HG03159 (cell line): ENCODE results near the gene PREX1.

Experiments
- ATAC-seq: cut with Tn5 transposase; IDR thresholded peaks from one replicate; pipeline ENCODE4 v1.9.1; 2021; ENCODE audit warnings: mild to moderate bottlenecking, moderate library complexity; ENCODE audit not compliant: unreplicated experiment

Gene PREX1

GRCh38 chr20:48629069-48629959 lies 198.5 kb downstream of the PREX1 start:
- ATAC-seq = no peak

- no peak for ATAC-seq
Observed at GRCh38 chr20:48627737-48628128, 200.1 kb downstream of the PREX1 start.

DNA sequence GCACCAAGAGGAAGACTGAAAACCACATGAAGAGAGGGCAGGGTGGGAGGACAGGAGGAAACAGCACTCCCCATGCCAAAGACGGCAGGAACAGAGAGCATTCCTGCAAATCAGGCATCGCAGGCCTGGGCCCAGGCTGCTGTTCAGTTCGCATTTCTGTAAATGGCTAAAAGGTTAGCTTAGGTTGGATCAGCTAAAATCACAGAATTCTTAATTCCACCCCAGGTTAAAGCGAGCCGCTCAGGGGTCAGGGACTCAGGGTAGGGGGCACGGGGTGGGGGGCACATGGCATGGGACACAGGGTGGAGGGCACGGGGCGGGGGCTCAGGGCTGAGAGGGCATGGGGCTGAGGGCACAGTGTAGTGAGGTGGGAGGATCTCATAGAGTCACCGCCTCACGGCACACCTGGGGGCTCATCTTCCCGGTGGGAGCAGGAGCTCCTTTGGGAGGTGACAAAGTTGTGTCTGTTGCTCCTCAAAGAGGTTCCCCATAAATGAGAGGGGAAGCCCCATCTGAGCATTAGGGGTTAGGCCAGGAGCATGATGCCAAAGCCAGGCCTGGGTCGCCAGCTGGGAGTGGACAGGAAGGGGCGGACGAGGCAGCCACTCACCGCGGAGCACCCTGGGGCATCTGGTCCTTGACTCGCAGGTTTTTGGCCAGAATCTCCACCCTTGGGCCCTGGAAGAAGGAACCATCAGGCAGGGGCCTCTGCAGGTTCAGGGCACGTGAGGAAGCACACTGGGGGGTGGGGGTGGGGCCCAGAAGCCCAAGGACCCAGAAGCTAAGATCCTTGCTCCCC lies 200.7 kb downstream of the PREX1 start:
- ATAC-seq = no peak

DNA sequence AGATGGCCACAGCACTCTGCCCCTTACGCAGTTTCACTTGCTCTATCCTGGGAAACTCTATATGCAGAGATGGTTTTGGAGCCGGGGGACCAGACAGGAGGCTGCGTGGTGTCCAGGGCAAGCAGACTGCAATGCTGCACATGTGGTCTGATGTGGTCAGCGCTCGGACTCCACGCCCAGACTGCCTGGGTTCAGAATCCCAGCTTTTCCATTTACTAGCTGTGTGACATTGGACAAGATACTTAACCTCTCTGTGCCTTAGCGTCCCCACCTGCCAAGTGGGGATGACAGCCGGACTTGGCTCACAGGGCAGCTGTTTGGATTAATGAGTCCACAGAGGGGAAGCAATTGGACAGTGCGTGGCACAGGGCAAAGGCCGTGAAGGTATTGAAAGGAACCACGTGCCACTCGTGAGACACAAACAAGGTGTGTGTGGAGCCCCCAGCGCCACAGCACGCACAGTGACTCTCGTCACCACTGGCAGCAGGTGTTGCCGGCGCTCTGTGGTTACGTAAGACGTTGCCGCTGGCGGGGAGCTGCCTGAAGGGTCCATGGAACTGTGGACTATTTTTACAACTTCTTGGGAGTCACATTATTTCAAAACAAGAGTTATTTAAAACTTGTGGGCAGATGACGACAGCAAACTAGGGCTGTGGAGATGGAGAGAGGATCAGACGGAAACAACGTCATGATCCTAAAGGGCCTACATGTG lies 201.4 kb downstream of the PREX1 start:
- no peak for ATAC-seq

GRCh38 chr20:48625136-48625900 lies 202.5 kb downstream of the PREX1 start:
- ATAC-seq = no peak

- ATAC-seq = no peak
Observed at GRCh38 chr20:48624315-48625020, 203.3 kb downstream of the PREX1 start.

GRCh38 chr20:48623906-48624265 lies 203.9 kb downstream of the PREX1 start:
- ATAC-seq = no peak

GRCh38 chr20:48623176-48623905 lies 204.5 kb downstream of the PREX1 start:
- no peak for ATAC-seq

DNA sequence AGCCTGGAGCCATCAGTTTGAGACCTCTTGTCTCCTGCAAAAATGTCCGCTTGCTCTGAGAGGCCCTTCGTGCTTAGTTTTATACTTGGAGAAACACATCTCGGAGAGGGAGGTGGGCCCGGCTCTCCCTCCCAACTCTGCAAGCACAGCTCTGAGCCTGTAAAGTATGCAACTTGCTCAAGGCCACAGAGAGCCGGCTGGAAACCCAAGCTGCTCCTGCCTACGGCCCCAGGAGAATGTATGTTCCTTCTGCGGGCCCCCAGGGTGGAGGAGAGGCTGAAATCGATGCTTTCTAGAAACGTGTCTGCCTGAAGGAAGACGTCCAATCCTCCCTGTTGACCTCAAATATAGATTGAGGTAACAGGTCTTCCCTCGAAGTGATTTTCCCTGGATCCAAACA lies 205.4 kb downstream of the PREX1 start:
- ATAC-seq = no peak

DNA sequence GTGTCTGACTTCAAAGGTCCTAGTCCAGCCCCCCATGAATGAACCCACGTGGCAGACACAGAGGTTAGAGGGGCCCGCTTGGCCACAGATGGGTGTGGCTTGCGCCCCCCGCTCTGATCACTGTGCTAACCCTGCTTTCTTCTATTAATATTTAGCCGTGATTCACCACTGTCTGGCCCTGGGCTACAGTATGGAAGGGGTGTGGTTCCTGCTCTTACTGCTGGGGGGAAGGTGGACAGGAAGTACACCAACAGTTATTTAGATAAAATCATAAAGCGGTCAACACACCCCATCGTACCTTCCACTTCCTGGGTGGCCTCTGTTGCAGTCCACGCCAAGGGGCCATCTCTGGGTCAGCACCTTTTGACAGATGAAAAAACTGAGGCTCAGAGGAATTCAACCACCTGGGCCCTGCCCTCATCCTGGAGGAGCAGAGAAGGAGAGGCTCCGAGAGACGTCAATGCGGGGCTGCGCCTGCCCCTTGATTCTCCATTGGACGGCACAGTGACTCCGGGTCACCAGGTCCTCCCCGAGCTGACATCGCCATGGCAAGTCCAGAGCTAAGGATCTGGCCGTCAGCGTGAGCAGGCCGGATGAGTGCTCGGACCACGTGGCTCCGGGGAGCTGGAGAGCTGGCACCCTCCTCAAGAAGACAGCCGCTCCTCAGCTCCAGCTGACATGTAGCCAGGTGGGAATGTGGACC lies 206.3 kb downstream of the PREX1 start:
- no peak for ATAC-seq

DNA sequence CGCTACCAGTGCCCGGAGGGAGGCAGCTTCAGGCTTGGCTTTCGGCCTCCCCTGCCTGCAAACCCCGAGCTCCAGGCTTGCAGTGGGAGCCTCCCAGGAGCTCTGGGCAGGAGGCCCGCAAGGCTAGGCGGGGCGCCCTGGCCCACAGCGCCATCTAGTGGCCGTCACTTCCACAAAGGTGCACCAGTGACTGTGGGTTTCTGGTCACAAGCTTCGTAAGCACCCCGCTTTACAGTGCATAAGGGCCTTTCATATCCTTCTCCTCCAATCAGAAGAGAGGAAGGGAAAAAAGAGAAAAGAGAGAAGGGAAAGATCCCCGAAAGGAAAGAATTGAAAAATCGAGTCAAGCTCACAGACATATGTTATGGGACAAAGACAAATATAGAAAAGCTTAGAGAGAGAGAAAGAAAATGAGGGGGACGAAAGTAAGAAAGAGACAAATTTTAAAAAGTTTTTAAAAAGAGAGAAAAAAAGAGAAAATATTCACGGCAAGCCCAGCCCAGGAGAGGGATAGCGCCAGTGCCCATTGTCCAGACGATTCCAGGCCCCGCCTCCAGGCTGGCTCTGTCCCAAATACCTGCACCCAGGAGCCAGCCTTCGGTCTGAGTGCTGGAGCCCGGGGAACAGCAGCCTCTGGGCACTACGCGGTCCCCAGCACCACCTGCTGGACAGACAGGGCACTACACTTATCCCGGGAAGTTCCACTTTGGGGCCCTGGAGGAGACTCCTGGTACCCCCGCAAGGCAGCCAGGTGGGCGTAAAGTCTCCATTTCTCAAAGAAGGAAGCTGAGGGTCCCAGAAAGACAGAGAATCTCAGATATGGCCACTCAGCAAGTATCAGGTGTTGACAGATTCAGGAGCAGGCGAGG lies 207.1 kb downstream of the PREX1 start:
- no peak for ATAC-seq

DNA sequence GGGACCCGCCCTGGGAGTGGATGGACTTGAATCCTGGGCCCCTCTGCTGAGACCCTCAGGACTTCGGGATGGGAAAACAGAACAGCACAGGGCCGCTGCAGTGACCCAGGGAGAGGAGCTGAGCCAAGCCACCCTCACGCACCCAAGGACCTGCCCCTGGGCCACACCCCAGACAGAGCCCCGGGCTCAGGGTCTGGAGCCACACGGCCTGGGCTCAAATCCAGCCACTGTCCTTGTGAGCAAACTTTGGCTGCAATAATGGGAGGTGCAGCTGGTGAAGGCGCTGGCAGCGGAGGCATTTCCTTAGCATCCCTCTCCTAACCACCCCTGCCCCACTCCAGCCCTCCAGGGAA lies 207.7 kb downstream of the PREX1 start:
- ATAC-seq = no peak

DNA sequence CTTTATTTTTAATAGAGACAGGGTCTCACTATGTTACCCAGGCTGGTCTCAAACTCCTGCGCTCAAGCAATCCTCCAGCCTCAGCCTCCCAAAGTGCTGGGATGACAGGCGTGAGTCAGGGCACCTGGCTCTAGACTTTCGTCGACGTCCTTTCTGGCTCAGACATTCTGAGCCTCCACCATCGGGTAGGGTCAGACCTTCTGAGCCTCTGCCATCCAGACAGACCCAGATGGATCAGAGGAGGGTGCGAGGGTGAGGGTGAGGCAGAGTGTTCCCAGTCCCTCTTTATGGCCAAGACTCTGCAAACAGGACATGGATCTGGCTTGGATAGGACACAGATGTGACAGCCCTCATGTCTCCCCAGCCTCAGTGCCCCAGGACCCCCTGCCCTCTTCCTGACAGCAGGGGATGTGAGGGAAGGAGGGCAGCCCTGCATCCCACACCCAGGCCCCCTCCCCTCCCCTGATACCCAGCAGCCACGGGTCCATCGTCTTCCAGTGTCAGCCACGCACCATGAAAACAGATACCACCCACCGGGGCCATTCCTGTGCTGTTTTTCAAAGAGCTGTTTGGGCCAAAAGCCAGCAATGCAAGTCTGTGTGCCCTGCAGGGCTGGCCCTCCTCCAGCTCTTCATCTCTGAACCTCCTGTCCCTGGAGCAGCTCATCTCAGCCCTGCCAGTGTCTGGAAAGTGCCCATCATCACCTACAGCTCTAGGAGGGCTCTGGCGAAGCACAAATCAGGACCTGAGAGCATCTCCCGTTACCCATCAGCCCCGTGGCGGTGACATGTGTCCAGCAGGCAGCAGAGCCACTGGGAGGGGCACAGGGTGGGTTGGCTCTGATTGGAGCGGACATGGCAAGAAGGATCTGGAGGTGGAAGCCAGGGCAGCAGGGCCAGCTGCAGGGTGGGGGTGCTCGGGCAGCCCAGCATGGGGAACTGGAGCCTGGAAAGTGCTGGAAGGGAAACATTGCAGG lies 208.4 kb downstream of the PREX1 start:
- no peak for ATAC-seq

DNA sequence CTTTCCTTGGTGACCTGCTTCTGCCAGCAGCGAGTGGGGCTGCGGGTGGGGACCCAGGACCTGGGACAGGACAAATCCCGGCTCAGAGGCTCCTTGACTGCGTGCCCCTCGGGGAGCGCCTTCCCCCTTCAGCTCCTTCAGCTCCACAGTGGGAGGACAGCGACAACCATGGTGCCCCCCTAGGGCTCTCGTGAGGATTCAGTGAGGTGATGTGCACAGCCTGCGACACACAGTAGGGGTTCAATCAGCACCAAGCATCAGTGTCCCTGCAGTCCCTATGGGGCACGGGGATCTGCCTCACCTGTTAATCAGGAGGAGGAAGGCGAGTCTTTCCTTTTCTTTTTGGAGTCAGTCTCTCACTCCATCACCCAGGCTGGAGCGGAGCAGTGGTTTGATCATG lies 209.2 kb downstream of the PREX1 start:
- no peak for ATAC-seq

DNA sequence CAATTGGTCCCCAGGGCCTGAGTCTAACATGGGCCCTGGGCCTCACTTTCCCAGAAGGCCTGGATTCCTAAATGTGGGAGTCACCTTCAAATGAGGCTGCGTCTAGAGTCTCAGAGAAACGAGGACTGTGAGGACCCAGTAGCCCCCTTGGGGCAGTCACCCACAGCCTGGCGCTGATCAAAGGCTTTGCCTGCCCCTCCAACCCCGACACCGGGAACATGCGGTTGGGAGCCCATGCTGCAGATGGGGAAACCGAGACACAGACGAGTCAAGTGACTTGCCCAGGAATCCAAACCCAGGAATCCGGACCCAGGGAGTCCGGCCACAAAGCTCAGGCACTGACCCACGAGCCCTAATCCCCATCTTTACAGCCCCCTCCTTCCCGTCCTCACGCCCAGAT lies 209.7 kb downstream of the PREX1 start:
- no peak for ATAC-seq

- no peak for ATAC-seq
Observed at GRCh38 chr20:48617481-48617880, 210.3 kb downstream of the PREX1 start.

DNA sequence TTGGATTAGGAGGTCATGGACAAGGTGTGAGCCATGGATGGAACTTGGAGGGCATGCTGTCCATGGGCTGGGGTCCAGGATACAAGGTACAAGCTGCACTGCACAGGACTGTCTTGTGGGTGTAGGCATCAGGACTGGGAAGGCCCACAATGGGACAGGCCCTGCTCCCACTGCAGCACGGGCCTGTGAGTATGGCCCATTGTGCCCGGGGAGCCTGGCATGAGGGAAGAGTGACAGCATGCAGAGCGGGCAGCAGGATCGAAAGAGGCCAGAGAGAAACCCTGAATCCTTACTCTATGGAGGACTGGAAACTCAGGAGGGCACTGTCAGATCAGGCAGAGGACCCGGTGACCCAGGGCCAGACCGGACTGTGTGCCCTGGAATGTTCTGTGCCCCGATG lies 211.3 kb downstream of the PREX1 start:
- ATAC-seq = no peak
